GM19395 (cell line): ENCODE measurements around the gene DYDC1.
"Not testable (repeated sequence)": the region's sequence is repeated elsewhere in the genome, so short reads cannot be mapped to it uniquely, and the experiment has no call there.

Experiments used
- ATAC-seq: cut with Tn5 transposase; IDR thresholded peaks from one replicate; pipeline ENCODE4 v1.9.1; 2021; ENCODE audit warnings: mild to moderate bottlenecking, moderate library complexity; ENCODE audit not compliant: unreplicated experiment

The DYDC1 gene

GRCh38 chr10:80344912-80345311, 11.6 kb downstream of the DYDC1 start:
- ATAC-seq: no peak

- no peak for ATAC-seq
Measured at GRCh38 chr10:80344276-80344675, 12.3 kb downstream of the DYDC1 start.

DNA sequence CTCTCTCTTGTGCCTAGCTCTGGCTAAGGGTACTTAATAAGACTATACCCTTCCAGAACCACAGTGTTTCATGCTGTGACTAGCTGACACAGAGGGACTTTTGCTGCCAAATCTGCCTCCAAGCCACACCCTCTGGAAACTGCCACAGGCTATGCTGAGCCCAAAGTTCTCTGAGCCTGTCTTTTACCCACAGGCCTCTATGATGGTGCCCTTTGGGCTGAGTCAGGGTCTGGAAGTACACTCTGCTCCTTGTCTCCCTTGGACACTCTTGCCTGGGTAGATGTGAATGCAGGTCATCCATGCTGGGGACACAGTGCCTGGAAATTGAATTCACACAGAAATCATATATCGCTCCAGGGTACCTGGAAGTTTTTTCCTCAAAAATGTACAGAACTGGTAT, 22.6 kb downstream of the DYDC1 start:
- no peak for ATAC-seq

GRCh38 chr10:80324891-80325364, 31.6 kb downstream of the DYDC1 start:
- ATAC-seq: no peak

- no peak for ATAC-seq
Measured at GRCh38 chr10:80324086-80324485, 32.5 kb downstream of the DYDC1 start.

- ATAC-seq: no peak
Measured at GRCh38 chr10:80323311-80323710, 33.2 kb downstream of the DYDC1 start.

GRCh38 chr10:80322711-80323110, 33.8 kb downstream of the DYDC1 start:
- no peak for ATAC-seq

DNA sequence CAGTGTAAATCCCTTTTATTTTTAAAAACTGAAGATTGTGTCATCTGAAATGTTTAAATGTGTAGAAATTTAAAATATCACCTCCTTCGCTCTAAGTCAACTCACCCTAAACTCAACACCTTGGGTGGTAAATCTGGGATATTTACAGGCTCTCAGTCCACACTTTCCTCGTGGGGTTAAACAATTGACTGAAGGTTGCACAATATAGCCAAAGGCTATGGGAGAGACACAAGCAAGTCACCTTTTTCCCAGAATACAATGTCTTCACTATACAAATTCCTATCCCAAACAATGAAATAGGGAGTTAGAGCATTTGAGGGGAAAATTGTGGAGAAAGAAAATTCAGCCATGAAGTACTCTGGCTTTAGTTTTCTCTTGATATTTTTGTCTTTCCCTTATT, 34.4 kb downstream of the DYDC1 start:
- no peak for ATAC-seq

GRCh38 chr10:80321183-80321582, 35.4 kb downstream of the DYDC1 start:
- no peak for ATAC-seq

- ATAC-seq: no peak
Measured at GRCh38 chr10:80320377-80320776, 36.2 kb downstream of the DYDC1 start.

DNA sequence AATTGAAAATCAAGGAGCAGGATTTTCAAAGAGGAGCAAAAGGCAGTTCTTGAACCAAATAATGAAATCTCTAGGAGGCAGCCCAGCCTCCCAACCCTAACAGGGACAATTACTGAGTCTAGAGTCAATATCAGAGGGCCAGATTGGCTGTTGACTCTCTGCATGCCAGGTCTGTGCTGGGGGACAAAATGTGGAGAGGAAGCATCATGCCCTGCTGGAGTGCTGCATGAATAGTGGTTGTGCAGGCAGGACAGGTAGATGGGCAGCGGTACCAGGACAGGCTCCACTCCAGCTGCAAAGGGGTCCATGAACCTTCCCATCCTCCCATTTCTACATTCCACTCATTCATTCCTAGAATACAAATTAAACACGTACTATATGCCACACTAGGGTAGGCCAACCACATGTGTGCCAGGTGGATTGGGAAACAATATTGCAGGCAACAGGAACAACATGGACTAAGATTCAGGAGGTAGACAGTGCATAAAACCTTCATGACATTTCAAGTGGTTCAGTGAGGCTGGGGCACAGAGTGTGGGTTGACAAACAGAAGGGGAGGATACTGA, 36.7 kb downstream of the DYDC1 start:
- ATAC-seq: no peak

DNA sequence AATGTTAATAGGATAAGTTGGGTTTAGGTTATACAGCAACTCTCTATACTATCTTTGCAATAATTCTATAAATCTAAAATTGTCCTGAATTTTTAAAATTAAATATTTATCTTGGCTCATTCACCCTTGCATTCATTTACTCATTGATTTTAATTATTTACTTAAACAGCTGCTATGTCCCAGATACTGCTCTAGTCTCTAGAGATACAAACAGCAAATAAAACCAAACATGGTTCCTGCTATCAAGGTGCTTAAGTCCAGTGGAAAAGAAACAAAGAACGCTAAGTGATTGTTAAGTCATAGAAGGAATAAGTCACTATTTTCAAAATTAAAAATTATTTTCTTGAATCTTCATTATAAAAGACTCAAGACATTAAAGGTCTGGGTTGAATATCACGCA, 37.2 kb downstream of the DYDC1 start:
- no peak for ATAC-seq

GRCh38 chr10:80318742-80319141, 37.8 kb downstream of the DYDC1 start:
- no peak for ATAC-seq

DNA sequence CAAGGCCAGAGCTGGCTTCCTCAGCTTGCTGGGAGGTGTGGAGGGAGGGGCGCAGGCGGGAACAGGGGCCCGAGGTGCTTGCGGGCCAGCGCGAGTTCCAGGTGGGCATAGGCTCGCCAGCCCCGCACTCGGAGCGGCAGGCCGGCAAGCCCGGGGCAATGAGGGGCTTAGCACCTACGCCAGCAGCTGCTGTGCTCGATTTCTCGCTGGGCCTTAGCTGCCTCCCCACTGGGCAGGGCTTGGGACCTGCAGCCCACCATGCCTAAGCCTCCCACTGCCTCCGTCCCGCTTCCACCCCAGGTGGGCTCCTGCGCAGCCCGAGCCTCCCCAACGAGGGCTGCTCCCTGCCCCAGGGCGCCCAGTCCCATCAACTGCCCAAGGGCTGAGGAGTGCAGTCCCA, 41.2 kb downstream of the DYDC1 start:
- ATAC-seq: no peak

GRCh38 chr10:80313523-80313922, 43.0 kb downstream of the DYDC1 start:
- ATAC-seq: no peak

DNA sequence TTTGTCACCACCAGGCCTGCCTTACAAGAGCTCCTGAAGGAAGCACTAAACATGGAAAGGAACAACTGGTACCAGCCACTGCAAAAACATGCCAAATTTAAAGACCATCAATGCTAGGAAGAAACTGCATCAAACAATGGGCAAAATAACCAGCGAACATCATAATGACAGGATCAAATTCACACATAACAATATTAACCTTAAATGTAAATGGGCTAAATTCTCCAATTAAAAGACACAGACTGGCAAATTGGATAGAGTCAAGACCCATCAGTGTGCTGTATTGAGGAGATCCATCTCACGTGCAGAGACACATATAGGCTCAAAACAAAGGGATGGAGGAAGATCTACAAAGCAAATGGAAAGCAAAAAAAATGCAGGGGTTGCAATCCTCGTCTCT, 50.6 kb downstream of the DYDC1 start:
- not testable (repeated sequence) for ATAC-seq

DNA sequence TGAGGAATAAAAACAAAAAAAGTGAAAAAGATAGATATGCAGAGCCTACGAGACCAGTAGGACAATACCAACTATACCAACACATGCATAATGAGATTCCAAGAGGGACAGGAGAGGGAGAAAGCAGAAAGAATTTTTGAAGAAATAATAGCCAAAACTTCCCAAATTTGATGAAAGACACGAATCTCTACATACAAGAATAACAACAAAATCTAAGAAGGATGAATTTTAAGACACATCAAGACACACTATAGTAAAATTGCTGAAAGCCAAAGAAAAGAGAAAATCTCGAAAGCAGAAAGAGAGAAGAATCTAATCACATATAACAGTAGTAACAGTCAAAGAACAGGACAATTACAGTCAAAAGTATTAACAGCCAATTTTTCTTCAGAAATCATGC, 59.6 kb downstream of the DYDC1 start:
- no peak for ATAC-seq

GRCh38 chr10:80292607-80293239, 63.8 kb downstream of the DYDC1 start:
- ATAC-seq: no peak

DNA sequence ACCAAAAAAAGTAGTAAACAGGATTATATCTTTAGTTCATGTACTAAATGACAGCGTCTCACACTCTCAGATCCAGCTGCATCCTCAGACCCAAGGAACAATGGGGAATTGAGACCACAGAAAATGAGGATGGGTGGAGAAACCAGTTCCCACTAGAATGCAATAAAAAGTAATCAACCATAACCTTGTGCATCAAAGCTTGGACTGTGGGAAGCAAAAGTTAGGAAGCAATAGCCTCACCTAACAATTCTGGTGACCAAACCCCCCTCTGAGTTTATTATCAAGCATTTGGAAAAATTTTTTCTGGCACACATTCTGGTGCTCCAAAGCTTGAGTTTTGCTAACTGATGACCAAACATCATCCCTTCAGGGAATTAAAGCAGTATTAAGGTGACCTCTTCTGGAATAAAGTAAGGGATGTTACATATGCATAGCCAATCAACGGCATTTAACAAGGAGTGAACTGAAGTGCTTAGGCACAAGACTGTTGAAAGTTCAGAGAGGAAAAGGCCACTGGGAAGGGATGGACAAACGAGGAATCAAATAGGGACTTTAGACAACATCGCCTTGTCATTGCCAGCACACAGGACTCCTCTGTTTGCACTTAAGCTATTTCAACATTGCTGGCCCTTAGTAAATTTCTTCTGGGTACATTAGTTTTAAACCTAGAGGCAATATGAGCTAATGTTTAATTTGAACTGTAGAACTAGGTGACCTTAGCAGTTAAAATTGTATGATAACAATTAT, 65.9 kb downstream of the DYDC1 start:
- no peak for ATAC-seq

DNA sequence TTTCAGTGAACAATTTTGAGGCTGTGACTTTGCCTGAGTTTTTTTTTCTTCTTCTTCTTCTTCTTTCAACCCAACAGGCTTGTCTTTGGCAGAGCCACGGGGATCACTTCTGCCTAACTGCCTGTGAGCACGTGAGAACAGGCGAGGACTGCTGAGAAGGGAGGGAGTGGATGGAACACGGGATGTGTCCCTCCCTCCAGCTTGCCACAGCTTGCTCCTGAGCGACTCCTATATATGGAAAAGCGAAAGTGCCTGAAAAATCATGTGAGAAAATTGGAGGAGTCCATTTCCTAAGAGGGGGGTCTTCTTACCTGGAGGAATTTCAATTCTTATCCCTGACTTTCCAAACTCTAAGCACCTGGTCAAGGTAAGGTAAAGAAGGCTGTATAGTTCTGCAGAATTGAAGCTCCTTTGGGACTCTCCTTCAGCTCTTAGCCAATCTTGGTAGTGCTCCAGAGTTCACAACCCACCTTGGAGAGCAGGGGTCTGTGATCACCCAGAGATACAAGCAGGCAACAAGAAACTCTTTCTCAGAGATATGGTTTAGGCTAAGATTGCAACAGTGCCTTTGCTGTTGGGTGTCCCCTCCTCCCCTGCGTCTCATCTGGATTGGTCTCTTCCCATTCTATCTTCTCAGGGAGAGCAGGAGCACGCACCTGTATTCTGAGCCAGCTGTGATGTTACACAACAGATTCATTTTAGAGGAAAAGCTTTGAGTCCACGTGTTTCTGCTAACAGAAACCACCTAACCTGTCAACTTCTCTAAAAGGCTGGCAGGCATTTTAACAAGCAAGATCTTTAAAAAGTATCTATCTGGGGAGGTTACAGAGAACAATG, 66.9 kb downstream of the DYDC1 start, which contains the start of gene MAT1A:
TSS of gene MAT1A (minus strand) at position 208 of the 837 bp plus-strand sequence. CDS start 235 bp downstream, outside the sequence.
- ATAC-seq: no peak

DNA sequence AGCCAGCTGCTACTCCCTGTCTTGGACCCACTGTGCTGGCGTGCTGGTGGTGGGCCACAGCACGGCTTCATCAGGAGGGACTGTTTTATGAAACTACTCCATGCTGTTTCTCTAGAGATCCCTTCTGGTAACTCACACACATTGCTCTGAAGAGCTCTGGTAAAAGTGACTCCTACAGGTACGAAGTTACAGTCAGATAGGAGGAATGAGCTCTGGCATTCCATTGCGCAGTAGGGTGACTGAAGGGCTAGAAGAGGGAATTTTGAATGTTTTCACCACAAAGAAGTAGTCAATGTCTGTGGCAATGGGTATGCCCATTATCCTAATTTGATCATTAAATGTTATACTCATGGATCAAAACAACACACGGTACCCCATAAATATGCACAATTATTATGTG, 67.7 kb downstream of the DYDC1 start:
- ATAC-seq: no peak
